Endodermal cell (in vitro differentiated cells): ENCODE results near the gene PRKAG2. TPM values are rescaled to one million over a fixed set of nuclear protein-coding genes. Genes with fewer than 3 reads are reported as not detected.
A peak's percentile ranks its signal among the peaks of the same experiment; 100 is the strongest.

Experiments
- DNase-seq: peaks from one replicate; pipeline ENCODE4 v3.0.0-alpha.2; 2017
- H3K27ac ChIP-seq: 2 replicates; pipeline ENCODE4 v1.5.1; 2013; ENCODE audit warnings: mild to moderate bottlenecking, low read depth, low read length, moderate library complexity
- H3K27me3 ChIP-seq: 2 replicates; pipeline ENCODE4 v1.6.1; 2013; ENCODE audit warnings: mild to moderate bottlenecking, low read length, moderate library complexity; ENCODE audit not compliant: insufficient read depth, control insufficient read depth, poor library complexity, severe bottlenecking
- H3K36me3 ChIP-seq: 2 replicates; pipeline ENCODE4 v1.7.0; 2013; ENCODE audit warnings: mild to moderate bottlenecking, low read length, moderate library complexity; ENCODE audit not compliant: control insufficient read depth, insufficient read depth
- H3K4me1 ChIP-seq: one replicate; pipeline ENCODE4 v1.7.0; 2013; ENCODE audit warnings: low read length; ENCODE audit not compliant: control insufficient read depth, insufficient read depth
- H3K4me3 ChIP-seq: 2 replicates; pipeline ENCODE4 v1.5.1; 2013; ENCODE audit warnings: mild to moderate bottlenecking, low read length, moderate library complexity
- H3K9ac ChIP-seq: 2 replicates; pipeline ENCODE4 v1.6.1; 2013; ENCODE audit warnings: mild to moderate bottlenecking, low read length, moderate library complexity; ENCODE audit not compliant: poor library complexity, severe bottlenecking; ENCODE audit errors: extremely low read depth
- H3K9me3 ChIP-seq: 2 replicates; pipeline ENCODE4 v1.6.1; 2013; ENCODE audit warnings: mild to moderate bottlenecking, low read length, moderate library complexity; ENCODE audit not compliant: control insufficient read depth
- H3K27ac Mint-ChIP-seq: 2 replicates; pipeline ENCODE4 v1.8.0; 2020; ENCODE audit warnings: mixed read lengths
- H3K27me3 Mint-ChIP-seq: 2 replicates; pipeline ENCODE4 v1.8.0; 2021; ENCODE audit warnings: mild to moderate bottlenecking, mixed read lengths; ENCODE audit not compliant: insufficient read depth
- H3K36me3 Mint-ChIP-seq: 2 replicates; pipeline ENCODE4 v1.8.0; 2020; ENCODE audit warnings: low read depth, mixed read lengths
- H3K4me1 Mint-ChIP-seq: 2 replicates; pipeline ENCODE4 v1.8.0; 2020; ENCODE audit warnings: mixed read lengths
- H3K4me3 Mint-ChIP-seq: 2 replicates; pipeline ENCODE4 v1.8.0; 2020; ENCODE audit warnings: mild to moderate bottlenecking, moderate library complexity, mixed read lengths
- H3K9me3 Mint-ChIP-seq: 2 replicates; pipeline ENCODE4 v1.8.0; 2020; ENCODE audit warnings: mild to moderate bottlenecking, mixed read lengths
- CTCF ChIP-seq: fragments of 200-600 bp; sonication (generic); conservative IDR thresholded peaks from 2 replicates; pipeline ENCODE4 v1.5.0; 2021; ENCODE audit warnings: antibody characterized with exemption, mild to moderate bottlenecking
- WGBS, 2 experiments: methylation state at CpG; one replicate each; pipeline versions ENCODE4 v1.1.5 to v1.1.7; 2013; ENCODE audit warnings: missing lambda C conversion rate in 2 of 2, mixed read lengths in 1 of 2; ENCODE audit not compliant: insufficient coverage in 1 of 2, insufficient read length in 1 of 2; 5-methylcytosine and 5-hydroxymethylcytosine counted together
- total RNA-seq, 2 donors: library from RNA; stranded (reverse); fragmentation: NEBNext Ultra II Directional in 1 of 2; extraction: Animal tissue kit (Norgen Biotek cat#: 25700) in 1 of 2; gene quantifications; 2 replicates in 1 of 2; 3 replicates in 1 of 2; pipeline ENCODE4 v1.2.1, GENCODE V29; 2021

PRKAG2 gene
- total RNA-seq, 2 donors from 2014 or later = 17.2 to 20.7 TPM

- DNase-seq = no peak
- no peak overlapping the region for H3K4me3 ChIP-seq
- no peak overlapping the region for H3K27ac ChIP-seq
- H3K4me1 Mint-ChIP-seq = peaks cover 5% of the 10 kb centered on the region
- no peak overlapping the region for H3K4me3 Mint-ChIP-seq
- no peaks in the 10 kb centered on the region for H3K27me3 ChIP-seq
- peaks cover 6% of the 10 kb centered on the region for H3K27me3 Mint-ChIP-seq
- no peak overlapping the region for H3K9ac ChIP-seq
- H3K27ac Mint-ChIP-seq = no peak overlapping the region
- WGBS, 2 experiments = 93% methylated on average over 6 of the region's 6 CpGs
- H3K36me3 ChIP-seq = no peaks in the 10 kb centered on the region
- no peaks in the 10 kb centered on the region for H3K36me3 Mint-ChIP-seq
- TF ChIP-seq CTCF = no peak
- H3K4me1 ChIP-seq = no peaks in the 10 kb centered on the region
- no peaks in the 10 kb centered on the region for H3K9me3 ChIP-seq
- no peaks in the 10 kb centered on the region for H3K9me3 Mint-ChIP-seq
Measured at GRCh38 chr7:151542606-151543130, 334.2 kb downstream of the PRKAG2 start.

- H3K27ac Mint-ChIP-seq = peak overlapping the region; percentile 31
- WGBS, 2 experiments = 89 to 94% methylated on average over 16 to 17 of the region's 17 CpGs
- no peak for TF ChIP-seq CTCF
- peaks cover 5% of the 10 kb centered on the region for H3K4me1 Mint-ChIP-seq
- no peaks in the 10 kb centered on the region for H3K36me3 ChIP-seq
- no peaks in the 10 kb centered on the region for H3K27me3 ChIP-seq
- H3K9me3 ChIP-seq = no peaks in the 10 kb centered on the region
- no peak overlapping the region for H3K4me3 ChIP-seq
- no peak for DNase-seq
- peaks cover 6% of the 10 kb centered on the region for H3K27me3 Mint-ChIP-seq
- no peaks in the 10 kb centered on the region for H3K36me3 Mint-ChIP-seq
- H3K4me1 ChIP-seq = no peaks in the 10 kb centered on the region
- no peak overlapping the region for H3K4me3 Mint-ChIP-seq
- no peak overlapping the region for H3K9ac ChIP-seq
- H3K9me3 Mint-ChIP-seq = no peaks in the 10 kb centered on the region
- H3K27ac ChIP-seq = no peak overlapping the region
Measured at GRCh38 chr7:151541709-151542499, 335.0 kb downstream of the PRKAG2 start.

- H3K9ac ChIP-seq = no peak overlapping the region
- H3K27me3 ChIP-seq = no peaks in the 10 kb centered on the region
- Mint-ChIP-seq H3K27ac (no peak overlapping the region), H3K4me1 (peaks cover 5% of the 10 kb centered on the region), H3K36me3 (no peaks in the 10 kb centered on the region), H3K27me3 (peaks cover 2% of the 10 kb centered on the region), H3K4me3 (no peak overlapping the region), H3K9me3 (no peaks in the 10 kb centered on the region)
- no peaks in the 10 kb centered on the region for H3K4me1 ChIP-seq
- TF ChIP-seq CTCF = no peak
- peak overlapping the region; percentile 95 for H3K27ac ChIP-seq
- H3K9me3 ChIP-seq = no peaks in the 10 kb centered on the region
- DNase-seq = no peak
- H3K36me3 ChIP-seq = no peaks in the 10 kb centered on the region
- WGBS, 2 experiments = 94 to 100% methylated on average over 4 of the region's 4 CpGs
- H3K4me3 ChIP-seq = no peak overlapping the region
Measured at GRCh38 chr7:151540146-151540545, 336.8 kb downstream of the PRKAG2 start.
